ACC112 (cell line): ENCODE data around the gene CD44.
A peak's percentile ranks its signal among the peaks of the same experiment; 100 is the strongest.

Experiments used
- H2AFZ ChIP-seq: fragments of 200-600 bp; sonication (generic); one replicate; pipeline ENCODE4 v1.6.0; 2017; ENCODE audit warnings: antibody characterized with exemption, low read length; ENCODE audit not compliant: unreplicated experiment
- H3K27ac ChIP-seq: fragments of 200-600 bp; sonication (generic); 2 replicates; pipeline ENCODE4 v1.5.1; 2014; ENCODE audit warnings: low read depth, mild to moderate bottlenecking, antibody characterized with exemption, low read length, moderate library complexity
- H3K27me3 ChIP-seq: fragments of 200-600 bp; sonication (generic); 2 replicates; pipeline ENCODE4 v1.6.1; 2014; ENCODE audit warnings: mild to moderate bottlenecking, antibody characterized with exemption, low read length, moderate library complexity, mixed read lengths; ENCODE audit not compliant: insufficient read depth
- H3K36me3 ChIP-seq: fragments of 200-600 bp; sonication (generic); 2 replicates; pipeline ENCODE4 v1.6.1; 2016; ENCODE audit warnings: mild to moderate bottlenecking, antibody characterized with exemption, low read length, moderate library complexity, mixed read lengths; ENCODE audit not compliant: insufficient read depth
- H3K4me1 ChIP-seq: fragments of 200-600 bp; sonication (generic); one replicate; pipeline ENCODE4 v1.6.1; 2016; ENCODE audit warnings: low read length, mixed read lengths; ENCODE audit not compliant: insufficient read depth, unreplicated experiment, control insufficient read depth
- H3K4me3 ChIP-seq: fragments of 200-600 bp; sonication (generic); 2 replicates; pipeline ENCODE4 v1.5.1; 2014; ENCODE audit warnings: mild to moderate bottlenecking, low read depth, low read length
- H3K79me2 ChIP-seq: fragments of 200-600 bp; sonication (generic); one replicate; pipeline ENCODE4 v1.6.0; 2016; ENCODE audit warnings: low read length; ENCODE audit not compliant: control insufficient read depth, unreplicated experiment, insufficient read depth

CD44 gene

DNA sequence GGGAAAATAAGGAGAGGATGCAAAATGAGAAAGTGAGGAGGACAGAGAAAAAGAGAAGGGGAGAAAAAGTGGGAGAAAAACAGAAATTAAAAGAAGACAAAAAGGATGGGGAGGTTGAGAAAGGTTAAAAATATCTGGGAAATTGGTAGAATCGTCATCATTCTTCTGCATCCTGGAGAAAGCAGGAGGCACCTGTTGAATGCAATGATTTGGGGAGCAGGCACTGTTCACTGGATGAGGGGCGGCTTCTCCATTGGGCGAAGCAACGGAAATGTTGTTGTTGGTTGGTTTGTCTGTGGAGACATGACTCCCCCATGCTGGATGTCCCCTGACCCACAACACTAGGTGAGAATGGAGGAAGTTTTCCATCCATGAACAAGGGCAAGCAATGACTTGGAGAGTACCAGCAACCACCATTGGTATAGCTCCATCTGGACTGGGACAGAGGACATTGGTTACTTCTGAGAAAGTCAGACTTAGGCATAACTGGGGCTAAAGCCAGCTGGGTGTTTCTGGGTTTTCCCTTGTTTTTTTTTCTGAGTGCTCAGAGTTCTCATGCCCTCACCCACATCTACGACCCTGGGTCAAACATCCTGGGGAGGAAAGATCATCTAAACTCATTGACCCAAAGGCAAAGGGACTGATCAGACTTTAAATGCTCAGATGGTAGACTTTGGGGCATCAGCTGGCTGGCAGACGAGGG is 11.9 kb upstream of the CD44 start:
- H3K79me2 ChIP-seq: no peaks in the 10 kb centered on the region
- no peaks in the 10 kb centered on the region for H3K36me3 ChIP-seq
- no peak overlapping the region for H3K4me3 ChIP-seq
- H3K27me3 ChIP-seq: peaks cover 6% of the 10 kb centered on the region
- no peak overlapping the region for H2AFZ ChIP-seq
- no peaks in the 10 kb centered on the region for H3K4me1 ChIP-seq
- no peak overlapping the region for H3K27ac ChIP-seq

DNA sequence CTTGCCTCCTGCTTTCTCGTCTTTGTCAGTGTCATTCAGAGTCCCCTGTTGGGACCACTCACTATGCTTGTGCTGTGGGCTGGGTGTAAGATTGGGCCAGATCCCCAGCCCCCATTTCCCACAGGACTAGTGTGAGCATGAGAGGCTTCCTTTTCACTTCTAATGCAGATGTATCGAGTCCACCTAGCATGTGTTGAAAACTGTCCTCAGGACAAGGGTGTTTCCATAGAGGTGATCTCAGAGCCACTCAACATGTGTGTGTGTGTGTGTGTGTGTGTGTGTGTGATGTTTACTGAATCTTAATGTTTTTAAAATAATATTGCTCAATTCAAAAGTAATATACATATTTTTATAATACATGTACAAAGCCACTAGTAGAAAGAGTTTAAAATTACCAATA is 11.4 kb upstream of the CD44 start:
- Histone ChIP-seq H3K79me2 (no peaks in the 10 kb centered on the region), H3K4me1 (no peaks in the 10 kb centered on the region), H2AFZ (no peak overlapping the region), H3K27ac (no peak overlapping the region), H3K27me3 (peaks cover 1% of the 10 kb centered on the region; the same call in 1 of the 2 replicates), H3K4me3 (no peak overlapping the region), H3K36me3 (no peaks in the 10 kb centered on the region)

DNA sequence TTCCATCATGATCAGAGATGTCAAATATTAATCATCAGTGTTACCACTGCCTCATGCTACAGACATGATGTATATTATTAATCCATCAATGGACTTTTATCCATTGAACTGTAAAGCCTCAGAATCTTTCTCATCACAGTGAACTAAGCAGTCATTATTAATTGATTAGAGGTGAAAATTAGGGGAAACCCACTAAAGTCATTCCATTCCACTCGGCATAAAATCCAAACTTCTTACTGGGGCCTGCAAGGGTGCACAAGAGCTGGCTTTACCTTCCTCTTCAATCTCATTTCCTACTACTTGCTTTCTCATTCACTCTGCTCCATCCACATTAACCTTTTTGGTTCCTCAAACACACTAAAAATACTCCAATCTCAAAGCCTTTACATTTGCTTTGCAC is 7.9 kb upstream of the CD44 start:
- Histone ChIP-seq H3K79me2 (no peaks in the 10 kb centered on the region), H3K4me1 (peaks cover 12% of the 10 kb centered on the region), H2AFZ (no peak overlapping the region), H3K27ac (no peak overlapping the region), H3K4me3 (no peak overlapping the region), H3K36me3 (no peaks in the 10 kb centered on the region), H3K27me3 (no peaks in the 10 kb centered on the region)

DNA sequence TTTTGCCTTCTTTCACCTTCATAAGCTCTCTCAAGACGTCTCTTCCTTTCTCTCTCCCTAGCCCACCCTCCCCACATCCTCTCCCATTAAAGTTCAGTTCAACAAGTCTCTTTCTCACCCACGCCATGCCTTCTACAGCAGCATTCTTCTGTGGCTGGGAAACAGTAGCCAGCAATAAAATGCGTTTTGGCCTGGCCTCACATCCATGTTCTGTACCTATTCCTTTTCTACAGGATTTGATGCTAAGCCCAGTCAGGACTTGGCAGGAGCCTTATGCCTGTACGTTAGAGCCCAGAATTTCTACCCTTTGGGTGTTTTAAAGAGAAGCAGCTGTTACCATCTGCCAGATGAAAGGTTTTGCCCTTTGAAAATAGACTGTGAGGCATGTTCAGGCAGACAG is 7.1 kb upstream of the CD44 start:
- Histone ChIP-seq H3K79me2 (no peaks in the 10 kb centered on the region), H3K27ac (no peak overlapping the region), H3K27me3 (no peaks in the 10 kb centered on the region), H3K36me3 (no peaks in the 10 kb centered on the region), H2AFZ (no peak overlapping the region), H3K4me1 (peaks cover 12% of the 10 kb centered on the region), H3K4me3 (no peak overlapping the region)

DNA sequence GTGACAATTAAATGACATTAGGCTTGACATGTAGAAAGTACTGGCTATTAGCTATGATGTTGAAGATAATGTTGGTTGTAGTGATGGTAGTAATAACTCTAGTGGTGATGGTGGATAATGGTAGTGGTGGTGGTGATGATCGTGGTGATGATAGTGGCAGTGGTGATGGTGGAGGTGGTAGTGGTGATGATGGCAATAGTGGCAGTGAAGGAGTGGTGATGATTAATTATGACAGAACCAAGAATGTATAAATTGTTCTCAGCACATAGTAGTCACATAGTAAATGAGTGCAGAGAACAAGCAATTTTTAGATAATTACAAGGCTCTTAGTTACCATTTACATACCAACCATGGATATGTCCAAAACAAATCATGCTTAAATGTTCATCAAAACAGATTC is 5.3 kb upstream of the CD44 start:
- H3K27me3 ChIP-seq: no peaks in the 10 kb centered on the region
- no peaks in the 10 kb centered on the region for H3K36me3 ChIP-seq
- no peak overlapping the region for H3K27ac ChIP-seq
- no peak overlapping the region for H2AFZ ChIP-seq
- H3K4me1 ChIP-seq: peaks cover 22% of the 10 kb centered on the region
- H3K4me3 ChIP-seq: no peak overlapping the region
- H3K79me2 ChIP-seq: peaks cover 6% of the 10 kb centered on the region

DNA sequence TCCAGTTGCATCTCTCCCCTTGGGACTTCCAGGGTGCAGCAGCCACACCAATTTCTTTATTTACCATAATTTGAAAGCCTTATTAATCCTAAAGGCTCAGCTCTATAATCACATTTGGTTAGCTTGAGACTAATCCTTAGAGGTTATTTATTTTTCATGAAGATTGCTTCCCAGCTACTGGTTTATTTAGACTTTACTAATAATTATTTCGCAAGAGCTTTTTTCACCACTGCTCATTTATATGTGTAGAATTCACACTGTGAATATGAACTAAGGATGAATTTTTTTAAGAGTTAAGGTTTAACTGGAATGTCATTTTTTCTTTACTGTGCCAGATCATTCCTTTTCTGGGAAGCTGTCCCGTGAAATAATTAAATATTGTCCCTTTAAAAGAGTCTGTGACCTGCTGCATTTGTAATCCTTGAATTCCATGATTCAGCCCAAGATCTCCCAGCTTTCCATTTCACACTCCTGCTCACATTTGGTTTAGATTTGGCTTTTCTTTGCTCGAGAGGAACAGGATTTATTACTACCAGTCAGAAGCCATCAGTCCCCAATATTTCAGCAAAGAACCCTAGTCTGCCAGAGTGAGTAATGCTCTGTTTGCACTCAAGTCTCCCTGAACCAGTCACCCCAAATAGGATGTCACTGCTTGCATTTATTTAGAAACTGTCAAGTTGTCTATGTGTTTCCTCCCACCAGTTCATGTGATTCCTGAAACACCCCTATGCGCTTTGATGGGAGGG is 4.4 kb upstream of the CD44 start:
- peaks cover 15% of the 10 kb centered on the region for H3K79me2 ChIP-seq
- H3K27ac ChIP-seq: peak overlapping the region; percentile 3; the same call in 1 of the 2 replicates
- no peak overlapping the region for H3K4me3 ChIP-seq
- no peak overlapping the region for H2AFZ ChIP-seq
- H3K27me3 ChIP-seq: no peaks in the 10 kb centered on the region
- H3K36me3 ChIP-seq: no peaks in the 10 kb centered on the region; the same call in 1 of the 2 replicates
- H3K4me1 ChIP-seq: peaks cover 22% of the 10 kb centered on the region

DNA sequence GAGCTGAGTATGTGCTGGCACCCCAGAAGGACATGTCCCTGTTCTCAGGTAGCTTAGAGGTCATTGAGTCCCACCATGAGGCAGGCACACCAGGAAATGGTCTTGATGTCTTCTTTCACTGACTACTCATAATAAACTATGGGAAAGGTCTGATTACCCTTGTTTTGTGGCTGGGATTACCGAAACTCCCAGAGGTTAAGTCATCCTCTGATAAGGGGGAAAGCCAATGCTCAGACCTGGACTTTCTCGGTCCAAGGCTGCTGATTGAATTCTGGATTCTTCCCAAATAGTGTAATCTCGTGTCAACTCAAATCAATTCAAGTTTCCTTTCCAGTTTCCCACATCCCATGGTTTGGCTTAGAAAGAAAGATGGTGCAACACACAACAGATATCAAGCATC is 3.7 kb upstream of the CD44 start:
- Histone ChIP-seq H3K27ac (peak overlapping the region; percentile 3; the same call in 1 of the 2 replicates), H3K27me3 (no peaks in the 10 kb centered on the region), H3K79me2 (peaks cover 21% of the 10 kb centered on the region), H3K4me1 (peaks cover 22% of the 10 kb centered on the region), H3K4me3 (no peak overlapping the region), H3K36me3 (peaks cover 4% of the 10 kb centered on the region; the same call in 1 of the 2 replicates), H2AFZ (no peak overlapping the region)

DNA sequence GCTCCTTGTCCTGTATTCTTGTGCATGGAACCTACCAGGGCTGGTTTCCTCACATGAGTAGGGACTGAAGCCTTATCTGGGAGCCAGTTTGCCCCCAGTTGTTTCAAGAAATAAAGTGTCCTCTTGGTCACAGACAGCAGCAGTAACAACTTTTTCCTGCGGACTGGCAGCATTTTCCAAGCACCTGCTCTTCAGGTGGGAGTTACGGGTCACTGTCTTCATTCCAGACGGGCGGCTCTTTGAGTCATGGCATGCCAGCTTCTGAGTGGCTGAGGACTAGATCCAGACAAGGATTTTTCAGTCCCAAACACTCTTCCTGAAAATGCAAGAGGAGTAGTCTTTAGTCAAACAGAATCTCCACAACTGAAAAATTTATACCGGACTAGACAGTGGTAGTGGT is 2.7 kb upstream of the CD44 start:
- Histone ChIP-seq H3K27ac (no peak overlapping the region), H3K4me1 (peaks cover 22% of the 10 kb centered on the region), H2AFZ (no peak overlapping the region), H3K27me3 (no peaks in the 10 kb centered on the region), H3K36me3 (peaks cover 5% of the 10 kb centered on the region; the same call in 1 of the 2 replicates), H3K79me2 (peaks cover 32% of the 10 kb centered on the region), H3K4me3 (no peak overlapping the region)

DNA sequence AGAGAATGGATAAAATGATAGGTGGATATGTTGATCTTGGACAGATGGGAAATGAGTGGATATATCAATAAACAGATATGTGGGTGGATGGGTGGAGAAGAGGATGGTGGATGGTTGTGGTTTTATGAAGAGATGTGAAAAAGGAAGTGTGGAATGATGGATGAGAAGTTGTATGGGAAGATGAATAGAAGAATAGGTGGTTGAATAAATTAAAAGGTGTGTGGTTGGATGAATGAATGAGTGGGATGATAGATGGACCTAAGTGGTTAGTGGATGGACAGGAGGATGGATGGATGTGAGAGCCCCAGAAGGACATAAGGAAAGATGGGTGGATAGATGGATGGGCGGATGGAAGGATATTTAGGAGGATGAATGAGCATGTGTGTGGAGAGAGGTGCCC is 913 bp upstream of the CD44 start:
- Histone ChIP-seq H3K79me2 (peaks cover 49% of the 10 kb centered on the region), H3K4me3 (peak overlapping the region; percentile 83; the same call in 1 of the 2 replicates), H3K27me3 (no peaks in the 10 kb centered on the region), H3K4me1 (peaks cover 35% of the 10 kb centered on the region), H2AFZ (peak overlapping the region; percentile 78), H3K36me3 (peaks cover 5% of the 10 kb centered on the region; the same call in 1 of the 2 replicates), H3K27ac (peak overlapping the region; percentile 86; the same call in 1 of the 2 replicates)

DNA sequence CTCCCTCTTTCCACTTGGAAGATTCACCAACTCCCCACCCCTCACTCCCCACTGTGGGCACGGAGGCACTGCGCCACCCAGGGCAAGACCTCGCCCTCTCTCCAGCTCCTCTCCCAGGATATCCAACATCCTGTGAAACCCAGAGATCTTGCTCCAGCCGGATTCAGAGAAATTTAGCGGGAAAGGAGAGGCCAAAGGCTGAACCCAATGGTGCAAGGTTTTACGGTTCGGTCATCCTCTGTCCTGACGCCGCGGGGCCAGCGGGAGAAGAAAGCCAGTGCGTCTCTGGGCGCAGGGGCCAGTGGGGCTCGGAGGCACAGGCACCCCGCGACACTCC is 397 bp upstream of the CD44 start:
- H3K79me2 ChIP-seq: peaks cover 54% of the 10 kb centered on the region
- no peaks in the 10 kb centered on the region for H3K27me3 ChIP-seq
- H3K36me3 ChIP-seq: peaks cover 5% of the 10 kb centered on the region; the same call in 1 of the 2 replicates
- H3K27ac ChIP-seq: peak overlapping the region; percentile 86
- peak overlapping the region; percentile 83 for H3K4me3 ChIP-seq
- peaks cover 40% of the 10 kb centered on the region for H3K4me1 ChIP-seq
- peak overlapping the region; percentile 78 for H2AFZ ChIP-seq
